C4-2B (cell line): Measurements from ENCODE around the gene RNF149.

Experiments used
- CTCF ChIP-seq: fragments of 450-650 bp; conservative IDR thresholded peaks from 2 replicates; pipeline ENCODE4 v1.5.1; 2017; ENCODE audit warnings: mild to moderate bottlenecking
- ZFX ChIP-seq: fragments of 450-650 bp; IDR thresholded peaks from 2 replicates; pipeline ENCODE4 v1.6.1; 2017

GRCh38 chr2:101294861-101295260, 13.6 kb downstream of the RNF149 start:
- TF ChIP-seq CTCF = no peak
- no peak for TF ChIP-seq ZFX
